ENCODE results near the gene NENF.

DNA sequence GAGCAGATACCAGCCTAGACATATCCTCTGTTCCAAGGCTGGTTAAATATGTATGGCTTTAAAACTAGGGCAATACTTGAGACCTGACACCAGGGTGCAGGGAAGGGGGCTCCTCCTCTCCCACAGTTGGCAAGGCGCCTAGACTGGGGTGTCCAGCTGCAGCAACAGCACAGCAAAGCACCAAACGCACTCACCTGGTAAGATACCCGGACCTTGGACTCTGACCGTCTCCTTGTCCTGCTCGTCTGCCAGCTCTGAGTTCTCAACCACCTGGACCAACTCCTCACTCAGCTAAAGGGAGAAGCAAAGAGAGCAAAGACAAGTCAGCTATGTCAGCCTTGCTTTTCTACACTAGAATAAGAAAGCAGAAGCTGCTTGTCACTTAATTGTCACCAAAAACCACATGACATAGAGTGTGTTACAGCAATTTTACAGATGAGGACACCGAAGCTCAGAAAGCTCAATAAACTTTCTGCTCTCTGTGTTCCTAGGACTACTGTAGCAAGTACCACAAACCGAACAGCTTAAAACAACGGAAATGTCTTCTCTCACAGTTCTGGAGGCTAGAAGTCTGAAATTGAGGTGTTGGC lies 22.4 kb upstream of the NENF start:
- no peak for TF ChIP-seq EZH2 (IDR thresholded peaks at IDR 0.05; ENCODE audit: low read length)
- TF ChIP-seq, protein P1, sequence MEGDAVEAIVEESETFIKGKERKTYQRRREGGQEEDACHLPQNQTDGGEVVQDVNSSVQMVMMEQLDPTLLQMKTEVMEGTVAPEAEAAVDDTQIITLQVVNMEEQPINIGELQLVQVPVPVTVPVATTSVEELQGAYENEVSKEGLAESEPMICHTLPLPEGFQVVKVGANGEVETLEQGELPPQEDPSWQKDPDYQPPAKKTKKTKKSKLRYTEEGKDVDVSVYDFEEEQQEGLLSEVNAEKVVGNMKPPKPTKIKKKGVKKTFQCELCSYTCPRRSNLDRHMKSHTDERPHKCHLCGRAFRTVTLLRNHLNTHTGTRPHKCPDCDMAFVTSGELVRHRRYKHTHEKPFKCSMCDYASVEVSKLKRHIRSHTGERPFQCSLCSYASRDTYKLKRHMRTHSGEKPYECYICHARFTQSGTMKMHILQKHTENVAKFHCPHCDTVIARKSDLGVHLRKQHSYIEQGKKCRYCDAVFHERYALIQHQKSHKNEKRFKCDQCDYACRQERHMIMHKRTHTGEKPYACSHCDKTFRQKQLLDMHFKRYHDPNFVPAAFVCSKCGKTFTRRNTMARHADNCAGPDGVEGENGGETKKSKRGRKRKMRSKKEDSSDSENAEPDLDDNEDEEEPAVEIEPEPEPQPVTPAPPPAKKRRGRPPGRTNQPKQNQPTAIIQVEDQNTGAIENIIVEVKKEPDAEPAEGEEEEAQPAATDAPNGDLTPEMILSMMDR (optimal IDR thresholded peaks at IDR 0.05 in 1 of 3, IDR thresholded peaks at IDR 0.05 in 1 of 3, conservative IDR thresholded peaks at IDR 0.05 in 1 of 3; ENCODE audit: extremely low read depth in 1 of 3, insufficient read depth in 2 of 3, low read length in 3 of 3): no peak

All from keratinocyte (primary cell).